HL-60 (cell line): ENCODE measurements around the gene DHRSX.

Experiments used
- CTCF ChIP-seq: IDR thresholded peaks from one replicate; pipeline ENCODE4 v1.5.1; 2011; ENCODE audit warnings: low read length, control low read depth, inconsistent platforms; ENCODE audit not compliant: insufficient read depth
- GABPA ChIP-seq: IDR thresholded peaks from 2 replicates; pipeline ENCODE4 v1.6.1; 2012; ENCODE audit warnings: low read depth
- POLR2AphosphoS5 ChIP-seq: IDR thresholded peaks from 2 replicates; pipeline ENCODE4 v1.6.1; 2012; ENCODE audit warnings: low read depth
- REST ChIP-seq: IDR thresholded peaks from 2 replicates; pipeline ENCODE4 v1.6.1; 2012; ENCODE audit warnings: low read depth; ENCODE audit not compliant: insufficient replicate concordance

GRCh38 chrX:2371026-2371711, 129.6 kb downstream of the DHRSX start:
- TF ChIP-seq CTCF = no peak
- no peak for TF ChIP-seq POLR2AphosphoS5
- TF ChIP-seq GABPA = no peak
- no peak for TF ChIP-seq REST
